ENCODE measurements around the gene MRPL14.

DNA sequence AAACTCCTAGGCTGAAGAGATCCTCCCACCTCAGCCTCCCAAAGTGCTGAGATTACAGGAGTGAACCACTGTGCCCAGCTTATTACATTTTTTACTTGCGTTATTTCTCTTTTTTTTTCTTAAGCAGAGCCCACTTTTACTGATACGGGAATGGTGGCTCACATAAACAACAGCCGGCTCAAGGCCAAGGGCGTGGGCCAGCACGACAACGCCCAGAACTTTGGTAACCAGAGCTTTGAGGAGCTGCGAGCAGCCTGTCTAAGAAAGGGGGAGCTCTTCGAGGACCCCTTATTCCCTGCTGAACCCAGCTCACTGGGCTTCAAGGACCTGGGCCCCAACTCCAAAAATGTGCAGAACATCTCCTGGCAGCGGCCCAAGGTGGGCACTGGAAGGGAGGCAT is 41.9 kb upstream of the MRPL14 start:
- TF ChIP-seq, protein P1, sequence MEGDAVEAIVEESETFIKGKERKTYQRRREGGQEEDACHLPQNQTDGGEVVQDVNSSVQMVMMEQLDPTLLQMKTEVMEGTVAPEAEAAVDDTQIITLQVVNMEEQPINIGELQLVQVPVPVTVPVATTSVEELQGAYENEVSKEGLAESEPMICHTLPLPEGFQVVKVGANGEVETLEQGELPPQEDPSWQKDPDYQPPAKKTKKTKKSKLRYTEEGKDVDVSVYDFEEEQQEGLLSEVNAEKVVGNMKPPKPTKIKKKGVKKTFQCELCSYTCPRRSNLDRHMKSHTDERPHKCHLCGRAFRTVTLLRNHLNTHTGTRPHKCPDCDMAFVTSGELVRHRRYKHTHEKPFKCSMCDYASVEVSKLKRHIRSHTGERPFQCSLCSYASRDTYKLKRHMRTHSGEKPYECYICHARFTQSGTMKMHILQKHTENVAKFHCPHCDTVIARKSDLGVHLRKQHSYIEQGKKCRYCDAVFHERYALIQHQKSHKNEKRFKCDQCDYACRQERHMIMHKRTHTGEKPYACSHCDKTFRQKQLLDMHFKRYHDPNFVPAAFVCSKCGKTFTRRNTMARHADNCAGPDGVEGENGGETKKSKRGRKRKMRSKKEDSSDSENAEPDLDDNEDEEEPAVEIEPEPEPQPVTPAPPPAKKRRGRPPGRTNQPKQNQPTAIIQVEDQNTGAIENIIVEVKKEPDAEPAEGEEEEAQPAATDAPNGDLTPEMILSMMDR (IDR thresholded peaks at IDR 0.05; ENCODE audit: control extremely low read depth in 1 of 3, insufficient read depth in 1 of 3, low read depth in 1 of 3, low read length in 3 of 3) = no peak
- no peak for TF ChIP-seq HDAC6 (IDR thresholded peaks at IDR 0.05; ENCODE audit: low read depth, low read length)
- no peak for TF ChIP-seq POLR2A (IDR thresholded peaks at IDR 0.05; ENCODE audit: control extremely low read depth in 1 of 2, low read depth in 2 of 2, low read length in 2 of 2)
- TF ChIP-seq ZNF274 (IDR thresholded peaks at IDR 0.05; ENCODE audit: borderline replicate concordance, extremely low read depth, low read length) = no peak
- TF ChIP-seq, protein P2, sequence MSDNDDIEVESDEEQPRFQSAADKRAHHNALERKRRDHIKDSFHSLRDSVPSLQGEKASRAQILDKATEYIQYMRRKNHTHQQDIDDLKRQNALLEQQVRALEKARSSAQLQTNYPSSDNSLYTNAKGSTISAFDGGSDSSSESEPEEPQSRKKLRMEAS (IDR thresholded peaks at IDR 0.05) = no peak
- no peak for TF ChIP-seq RAD21 (IDR thresholded peaks at IDR 0.05 in 1 of 2, conservative IDR thresholded peaks at IDR 0.05 in 1 of 2; ENCODE audit: low read depth in 2 of 2, low read length in 2 of 2)
- TF ChIP-seq POLR2AphosphoS5 (IDR thresholded peaks at IDR 0.05; ENCODE audit: low read depth, low read length) = no peak
- TF ChIP-seq CHD2 (IDR thresholded peaks at IDR 0.05; ENCODE audit: low read length) = no peak
- TF ChIP-seq TCF12 (IDR thresholded peaks at IDR 0.05; ENCODE audit: low read depth, low read length) = no peak
- no peak for TF ChIP-seq ASH2L (IDR thresholded peaks at IDR 0.05; ENCODE audit: low read length)
- no peak for TF ChIP-seq EZH2 (IDR thresholded peaks at IDR 0.05; ENCODE audit: low read depth, low read length, severe bottlenecking)
- TF ChIP-seq, protein P3, sequence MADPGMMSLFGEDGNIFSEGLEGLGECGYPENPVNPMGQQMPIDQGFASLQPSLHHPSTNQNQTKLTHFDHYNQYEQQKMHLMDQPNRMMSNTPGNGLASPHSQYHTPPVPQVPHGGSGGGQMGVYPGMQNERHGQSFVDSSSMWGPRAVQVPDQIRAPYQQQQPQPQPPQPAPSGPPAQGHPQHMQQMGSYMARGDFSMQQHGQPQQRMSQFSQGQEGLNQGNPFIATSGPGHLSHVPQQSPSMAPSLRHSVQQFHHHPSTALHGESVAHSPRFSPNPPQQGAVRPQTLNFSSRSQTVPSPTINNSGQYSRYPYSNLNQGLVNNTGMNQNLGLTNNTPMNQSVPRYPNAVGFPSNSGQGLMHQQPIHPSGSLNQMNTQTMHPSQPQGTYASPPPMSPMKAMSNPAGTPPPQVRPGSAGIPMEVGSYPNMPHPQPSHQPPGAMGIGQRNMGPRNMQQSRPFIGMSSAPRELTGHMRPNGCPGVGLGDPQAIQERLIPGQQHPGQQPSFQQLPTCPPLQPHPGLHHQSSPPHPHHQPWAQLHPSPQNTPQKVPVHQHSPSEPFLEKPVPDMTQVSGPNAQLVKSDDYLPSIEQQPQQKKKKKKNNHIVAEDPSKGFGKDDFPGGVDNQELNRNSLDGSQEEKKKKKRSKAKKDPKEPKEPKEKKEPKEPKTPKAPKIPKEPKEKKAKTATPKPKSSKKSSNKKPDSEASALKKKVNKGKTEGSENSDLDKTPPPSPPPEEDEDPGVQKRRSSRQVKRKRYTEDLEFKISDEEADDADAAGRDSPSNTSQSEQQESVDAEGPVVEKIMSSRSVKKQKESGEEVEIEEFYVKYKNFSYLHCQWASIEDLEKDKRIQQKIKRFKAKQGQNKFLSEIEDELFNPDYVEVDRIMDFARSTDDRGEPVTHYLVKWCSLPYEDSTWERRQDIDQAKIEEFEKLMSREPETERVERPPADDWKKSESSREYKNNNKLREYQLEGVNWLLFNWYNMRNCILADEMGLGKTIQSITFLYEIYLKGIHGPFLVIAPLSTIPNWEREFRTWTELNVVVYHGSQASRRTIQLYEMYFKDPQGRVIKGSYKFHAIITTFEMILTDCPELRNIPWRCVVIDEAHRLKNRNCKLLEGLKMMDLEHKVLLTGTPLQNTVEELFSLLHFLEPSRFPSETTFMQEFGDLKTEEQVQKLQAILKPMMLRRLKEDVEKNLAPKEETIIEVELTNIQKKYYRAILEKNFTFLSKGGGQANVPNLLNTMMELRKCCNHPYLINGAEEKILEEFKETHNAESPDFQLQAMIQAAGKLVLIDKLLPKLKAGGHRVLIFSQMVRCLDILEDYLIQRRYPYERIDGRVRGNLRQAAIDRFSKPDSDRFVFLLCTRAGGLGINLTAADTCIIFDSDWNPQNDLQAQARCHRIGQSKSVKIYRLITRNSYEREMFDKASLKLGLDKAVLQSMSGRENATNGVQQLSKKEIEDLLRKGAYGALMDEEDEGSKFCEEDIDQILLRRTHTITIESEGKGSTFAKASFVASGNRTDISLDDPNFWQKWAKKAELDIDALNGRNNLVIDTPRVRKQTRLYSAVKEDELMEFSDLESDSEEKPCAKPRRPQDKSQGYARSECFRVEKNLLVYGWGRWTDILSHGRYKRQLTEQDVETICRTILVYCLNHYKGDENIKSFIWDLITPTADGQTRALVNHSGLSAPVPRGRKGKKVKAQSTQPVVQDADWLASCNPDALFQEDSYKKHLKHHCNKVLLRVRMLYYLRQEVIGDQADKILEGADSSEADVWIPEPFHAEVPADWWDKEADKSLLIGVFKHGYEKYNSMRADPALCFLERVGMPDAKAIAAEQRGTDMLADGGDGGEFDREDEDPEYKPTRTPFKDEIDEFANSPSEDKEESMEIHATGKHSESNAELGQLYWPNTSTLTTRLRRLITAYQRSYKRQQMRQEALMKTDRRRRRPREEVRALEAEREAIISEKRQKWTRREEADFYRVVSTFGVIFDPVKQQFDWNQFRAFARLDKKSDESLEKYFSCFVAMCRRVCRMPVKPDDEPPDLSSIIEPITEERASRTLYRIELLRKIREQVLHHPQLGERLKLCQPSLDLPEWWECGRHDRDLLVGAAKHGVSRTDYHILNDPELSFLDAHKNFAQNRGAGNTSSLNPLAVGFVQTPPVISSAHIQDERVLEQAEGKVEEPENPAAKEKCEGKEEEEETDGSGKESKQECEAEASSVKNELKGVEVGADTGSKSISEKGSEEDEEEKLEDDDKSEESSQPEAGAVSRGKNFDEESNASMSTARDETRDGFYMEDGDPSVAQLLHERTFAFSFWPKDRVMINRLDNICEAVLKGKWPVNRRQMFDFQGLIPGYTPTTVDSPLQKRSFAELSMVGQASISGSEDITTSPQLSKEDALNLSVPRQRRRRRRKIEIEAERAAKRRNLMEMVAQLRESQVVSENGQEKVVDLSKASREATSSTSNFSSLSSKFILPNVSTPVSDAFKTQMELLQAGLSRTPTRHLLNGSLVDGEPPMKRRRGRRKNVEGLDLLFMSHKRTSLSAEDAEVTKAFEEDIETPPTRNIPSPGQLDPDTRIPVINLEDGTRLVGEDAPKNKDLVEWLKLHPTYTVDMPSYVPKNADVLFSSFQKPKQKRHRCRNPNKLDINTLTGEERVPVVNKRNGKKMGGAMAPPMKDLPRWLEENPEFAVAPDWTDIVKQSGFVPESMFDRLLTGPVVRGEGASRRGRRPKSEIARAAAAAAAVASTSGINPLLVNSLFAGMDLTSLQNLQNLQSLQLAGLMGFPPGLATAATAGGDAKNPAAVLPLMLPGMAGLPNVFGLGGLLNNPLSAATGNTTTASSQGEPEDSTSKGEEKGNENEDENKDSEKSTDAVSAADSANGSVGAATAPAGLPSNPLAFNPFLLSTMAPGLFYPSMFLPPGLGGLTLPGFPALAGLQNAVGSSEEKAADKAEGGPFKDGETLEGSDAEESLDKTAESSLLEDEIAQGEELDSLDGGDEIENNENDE (IDR thresholded peaks at IDR 0.05; ENCODE audit: insufficient replicate concordance, low read length) = no peak
- no peak for TF ChIP-seq EGR1 (IDR thresholded peaks at IDR 0.05; ENCODE audit: borderline replicate concordance, low read depth, low read length)
- TF ChIP-seq POU5F1 (IDR thresholded peaks at IDR 0.05; ENCODE audit: low read depth, low read length) = no peak
